ENCODE measurements around the gene PKIG.

DNA sequence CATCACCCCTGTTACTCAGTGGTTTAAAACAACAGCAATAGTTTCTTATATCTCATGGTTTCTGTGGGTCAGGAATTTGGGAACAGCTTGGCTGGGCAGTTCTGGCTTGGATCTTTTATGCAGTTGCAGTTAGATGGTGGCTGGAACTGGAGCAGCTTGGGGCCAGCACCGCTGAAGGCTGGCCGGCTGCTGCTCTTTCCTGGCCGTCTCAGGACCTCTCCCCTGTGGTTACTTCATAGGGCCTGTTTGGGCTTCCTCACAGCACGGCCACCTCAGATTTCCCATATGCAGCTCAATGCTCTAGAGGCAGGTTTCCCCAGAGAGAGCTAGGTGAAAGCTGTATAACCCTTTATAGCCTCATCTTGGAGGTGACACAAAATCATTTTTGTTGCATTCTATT lies 15.6 kb downstream of the PKIG start:
- no peak for TF ChIP-seq RXRA (IDR thresholded peaks at IDR 0.05; ENCODE audit: borderline replicate concordance, low read depth)
- TF ChIP-seq CTCF (IDR thresholded peaks at IDR 0.05): no peak
- TF ChIP-seq RFX5 (IDR thresholded peaks at IDR 0.05; ENCODE audit: low read length): no peak
- no peak for TF ChIP-seq POLR2AphosphoS5 (IDR thresholded peaks at IDR 0.05; ENCODE audit: low read depth, low read length)
- TF ChIP-seq SIN3A (IDR thresholded peaks at IDR 0.05; ENCODE audit: borderline replicate concordance, low read depth, low read length): no peak
- TF ChIP-seq EZH2phosphoT487 (IDR thresholded peaks at IDR 0.05; ENCODE audit: borderline replicate concordance, low read depth): no peak
- TF ChIP-seq, protein P1, sequence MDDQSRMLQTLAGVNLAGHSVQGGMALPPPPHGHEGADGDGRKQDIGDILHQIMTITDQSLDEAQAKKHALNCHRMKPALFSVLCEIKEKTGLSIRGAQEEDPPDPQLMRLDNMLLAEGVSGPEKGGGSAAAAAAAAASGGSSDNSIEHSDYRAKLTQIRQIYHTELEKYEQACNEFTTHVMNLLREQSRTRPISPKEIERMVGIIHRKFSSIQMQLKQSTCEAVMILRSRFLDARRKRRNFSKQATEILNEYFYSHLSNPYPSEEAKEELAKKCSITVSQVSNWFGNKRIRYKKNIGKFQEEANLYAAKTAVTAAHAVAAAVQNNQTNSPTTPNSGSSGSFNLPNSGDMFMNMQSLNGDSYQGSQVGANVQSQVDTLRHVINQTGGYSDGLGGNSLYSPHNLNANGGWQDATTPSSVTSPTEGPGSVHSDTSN (IDR thresholded peaks at IDR 0.05): no peak
- TF ChIP-seq USF1 (IDR thresholded peaks at IDR 0.05; ENCODE audit: borderline replicate concordance, low read depth): no peak
- TF ChIP-seq EP300 (IDR thresholded peaks at IDR 0.05; ENCODE audit: borderline replicate concordance in 1 of 2, low read depth in 1 of 2, low read length in 1 of 2): no peak
- no peak for TF ChIP-seq MXI1 (IDR thresholded peaks at IDR 0.05; ENCODE audit: low read depth, low read length)
- no peak for TF ChIP-seq NFIC (IDR thresholded peaks at IDR 0.05; ENCODE audit: borderline replicate concordance)
- no peak for TF ChIP-seq FOXJ3 (CRISPR knock-in tag; IDR thresholded peaks at IDR 0.05)
- TF ChIP-seq GABPA (IDR thresholded peaks at IDR 0.05; ENCODE audit: low read depth): no peak
